ENCODE results near the gene CD2. TPM values are rescaled to one million over a fixed set of nuclear protein-coding genes. Genes with fewer than 3 reads are reported as not detected.

The CD2 gene
- total RNA-seq, 4 donors from 2014 or later, result 1.9 to 9.7 (median 2.6) TPM

GRCh38 chr1:116805398-116805797 lies 51.2 kb downstream of the CD2 start:
- Histone ChIP-seq H3K9me3 (no peaks in the 10 kb centered on the region), H3K4me1 (no peaks in the 10 kb centered on the region), H3K27me3 (no peaks in the 10 kb centered on the region), H3K4me3 (replicated peaks in 1 of 3) (no peak overlapping the region), H3K27ac (no peak overlapping the region), H3K36me3 (no peaks in the 10 kb centered on the region)
- WGBS, 2 donors, result 69 to 83% methylated on average over 2 of the region's 2 CpGs
- intact Hi-C loops (cut with DNase I), result no loop called here
- DNase-seq, result no peak
- TF ChIP-seq, protein P1, sequence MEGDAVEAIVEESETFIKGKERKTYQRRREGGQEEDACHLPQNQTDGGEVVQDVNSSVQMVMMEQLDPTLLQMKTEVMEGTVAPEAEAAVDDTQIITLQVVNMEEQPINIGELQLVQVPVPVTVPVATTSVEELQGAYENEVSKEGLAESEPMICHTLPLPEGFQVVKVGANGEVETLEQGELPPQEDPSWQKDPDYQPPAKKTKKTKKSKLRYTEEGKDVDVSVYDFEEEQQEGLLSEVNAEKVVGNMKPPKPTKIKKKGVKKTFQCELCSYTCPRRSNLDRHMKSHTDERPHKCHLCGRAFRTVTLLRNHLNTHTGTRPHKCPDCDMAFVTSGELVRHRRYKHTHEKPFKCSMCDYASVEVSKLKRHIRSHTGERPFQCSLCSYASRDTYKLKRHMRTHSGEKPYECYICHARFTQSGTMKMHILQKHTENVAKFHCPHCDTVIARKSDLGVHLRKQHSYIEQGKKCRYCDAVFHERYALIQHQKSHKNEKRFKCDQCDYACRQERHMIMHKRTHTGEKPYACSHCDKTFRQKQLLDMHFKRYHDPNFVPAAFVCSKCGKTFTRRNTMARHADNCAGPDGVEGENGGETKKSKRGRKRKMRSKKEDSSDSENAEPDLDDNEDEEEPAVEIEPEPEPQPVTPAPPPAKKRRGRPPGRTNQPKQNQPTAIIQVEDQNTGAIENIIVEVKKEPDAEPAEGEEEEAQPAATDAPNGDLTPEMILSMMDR (IDR thresholded peaks at IDR 0.05), result no peak
- no peak for TF ChIP-seq POLR2A (IDR thresholded peaks at IDR 0.05)

- H3K9me3 ChIP-seq, result no peaks in the 10 kb centered on the region
- no peaks in the 10 kb centered on the region for H3K36me3 ChIP-seq
- intact Hi-C loops (cut with DNase I), result no loop called here
- no peaks in the 10 kb centered on the region for H3K27me3 ChIP-seq
- H3K27ac ChIP-seq, result no peak overlapping the region
- H3K4me1 ChIP-seq, result no peaks in the 10 kb centered on the region
- 82 to 83% methylated on average over 1 of the region's 1 CpG for WGBS, 2 donors
- TF ChIP-seq, protein P1 (IDR thresholded peaks at IDR 0.05), result no peak
- DNase-seq, result peak in 1 of 2 donors; percentile 15
- no peak overlapping the region for H3K4me3 ChIP-seq (replicated peaks in 1 of 3)
These were observed 52.0 kb downstream of the CD2 start for GRCh38 chr1:116806245-116806644.

DNA sequence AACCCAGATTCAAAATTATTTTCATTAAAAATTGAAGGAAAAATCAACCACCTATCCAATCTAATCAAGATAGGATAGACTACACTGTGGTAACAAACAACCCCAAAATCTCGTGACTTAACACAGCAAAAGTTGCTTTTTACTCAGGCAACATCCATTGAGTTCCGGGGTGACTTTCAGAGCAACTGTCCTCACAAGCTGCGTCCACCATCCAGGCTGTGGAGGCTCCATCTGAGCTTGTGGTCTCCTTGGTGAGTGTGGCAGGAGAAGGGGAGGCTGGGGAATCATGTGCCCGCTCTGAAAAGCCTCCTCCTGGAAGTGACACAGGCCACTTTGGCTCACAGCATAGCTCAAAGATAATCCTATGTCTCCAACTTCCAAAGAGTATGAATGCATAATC lies 52.4 kb downstream of the CD2 start:
- Histone ChIP-seq H3K9me3 (no peaks in the 10 kb centered on the region), H3K27me3 (no peaks in the 10 kb centered on the region), H3K36me3 (no peaks in the 10 kb centered on the region), H3K4me1 (no peaks in the 10 kb centered on the region), H3K27ac (no peak overlapping the region), H3K4me3 (replicated peaks in 1 of 3) (no peak overlapping the region)
- intact Hi-C loops (cut with DNase I), result no loop called here
- TF ChIP-seq, protein P1 (IDR thresholded peaks at IDR 0.05), result no peak
- TF ChIP-seq POLR2A (IDR thresholded peaks at IDR 0.05), result no peak
- no peak for DNase-seq
- 85 to 97% methylated on average over 4 of the region's 4 CpGs for WGBS, 2 donors

DNA sequence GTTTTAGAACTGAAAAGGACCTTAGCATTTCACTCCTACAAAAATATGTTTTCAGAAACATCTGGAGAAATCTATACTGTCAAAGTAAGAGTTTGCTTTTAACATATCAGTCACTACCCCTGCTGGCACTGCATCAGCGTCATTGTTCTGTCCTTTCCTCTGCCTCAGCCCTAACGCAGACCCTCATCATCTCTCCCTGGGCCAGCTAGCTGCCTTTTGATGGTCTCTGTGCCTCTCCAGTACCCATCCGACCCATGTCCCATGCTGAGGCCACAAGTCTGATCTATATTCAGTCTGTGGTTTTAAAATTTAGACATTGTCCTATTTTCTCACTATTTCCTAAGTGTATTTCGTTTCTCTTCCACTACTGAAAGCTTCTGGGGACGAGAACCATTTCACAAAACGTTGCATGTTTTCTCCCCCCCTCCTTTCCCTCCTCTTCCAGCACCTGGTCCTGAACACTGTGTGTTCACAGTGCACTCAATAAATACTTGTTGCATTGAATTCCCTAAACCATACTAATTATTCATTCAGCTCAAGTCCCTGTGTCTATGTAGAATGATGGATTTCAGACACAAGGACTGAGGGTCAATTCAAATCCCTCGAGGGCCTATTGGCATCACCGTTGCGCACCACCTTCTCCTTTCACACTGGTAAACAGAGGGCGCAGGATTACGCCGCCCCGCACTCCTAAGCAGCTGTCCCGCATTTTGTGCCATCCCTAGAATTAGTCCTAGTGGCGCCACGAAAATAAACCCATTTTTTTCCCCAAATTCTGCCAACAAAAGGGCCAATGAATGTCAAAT lies 53.4 kb downstream of the CD2 start:
- no peaks in the 10 kb centered on the region for H3K36me3 ChIP-seq
- no peak overlapping the region for H3K27ac ChIP-seq
- WGBS, 2 donors, result 81 to 85% methylated on average over 16 of the region's 16 CpGs
- no peaks in the 10 kb centered on the region for H3K27me3 ChIP-seq
- H3K9me3 ChIP-seq, result no peaks in the 10 kb centered on the region
- DNase-seq, result no peak
- H3K4me1 ChIP-seq, result no peaks in the 10 kb centered on the region
- no peak overlapping the region for H3K4me3 ChIP-seq (replicated peaks in 1 of 3)
- intact Hi-C loops (cut with DNase I), result no loop called here
- TF ChIP-seq POLR2A (IDR thresholded peaks at IDR 0.05), result no peak
- TF ChIP-seq, protein P1 (IDR thresholded peaks at IDR 0.05), result no peak

GRCh38 chr1:116808200-116808847 lies 54.1 kb downstream of the CD2 start:
- WGBS, 2 donors, result 79 to 85% methylated on average over 8 of the region's 8 CpGs
- no peak overlapping the region for H3K4me3 ChIP-seq (replicated peaks in 1 of 3)
- TF ChIP-seq POLR2A (IDR thresholded peaks at IDR 0.05), result no peak
- TF ChIP-seq, protein P1 (IDR thresholded peaks at IDR 0.05), result no peak
- no peak for DNase-seq
- H3K36me3 ChIP-seq, result no peaks in the 10 kb centered on the region
- no peaks in the 10 kb centered on the region for H3K4me1 ChIP-seq
- no peaks in the 10 kb centered on the region for H3K27me3 ChIP-seq
- no peak overlapping the region for H3K27ac ChIP-seq
- H3K9me3 ChIP-seq, result no peaks in the 10 kb centered on the region
- intact Hi-C loops (cut with DNase I), result no loop called here

All from thyroid gland (tissue), 4 donors.